ENCODE data around the gene ARHGEF10L.

The ARHGEF10L gene

DNA sequence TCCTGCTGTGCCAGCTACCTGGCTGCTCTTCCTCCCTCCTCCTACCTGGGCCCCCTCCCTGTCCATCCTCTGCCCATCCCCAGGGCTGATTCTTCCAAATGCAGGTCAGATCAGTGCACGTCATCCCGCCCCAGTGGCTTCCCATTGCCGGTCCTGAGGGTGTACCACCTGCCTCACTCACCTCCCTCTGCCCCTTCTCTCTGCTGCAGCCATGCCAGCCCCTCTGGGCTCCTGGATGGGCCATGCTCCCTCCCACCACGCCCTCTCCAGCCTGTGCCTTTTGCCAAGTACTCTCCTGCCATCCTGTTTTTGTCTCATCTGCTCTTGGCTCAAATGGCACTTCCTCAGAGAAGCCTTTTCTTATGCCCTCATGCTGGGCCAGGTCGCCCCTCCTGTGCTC lies 95.8 kb downstream of the ARHGEF10L start:
- DNase-seq (ENCODE audit: low read depth, low spot score) = no peak

DNA sequence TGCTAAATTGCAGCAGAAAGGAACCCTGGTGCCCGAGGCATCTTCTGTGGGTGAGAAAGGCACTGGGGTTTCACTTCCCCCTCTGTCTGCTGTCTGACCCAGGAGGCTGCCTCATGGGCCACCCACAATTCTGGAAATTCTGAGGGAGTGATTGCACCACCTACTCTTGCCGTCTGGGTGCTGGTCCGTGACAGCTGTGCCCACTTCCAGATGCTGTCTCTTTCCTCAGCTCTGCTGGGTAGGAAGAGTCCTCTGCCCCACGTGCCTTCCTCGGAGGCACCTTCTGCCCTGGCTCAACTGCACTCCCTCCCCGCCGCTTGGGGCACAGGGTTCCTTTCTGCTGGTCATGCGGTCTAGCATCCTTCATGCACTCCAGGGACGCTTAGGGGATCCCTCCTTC lies 96.3 kb downstream of the ARHGEF10L start:
- DNase-seq (ENCODE audit: low read depth, low spot score) = no peak

DNA sequence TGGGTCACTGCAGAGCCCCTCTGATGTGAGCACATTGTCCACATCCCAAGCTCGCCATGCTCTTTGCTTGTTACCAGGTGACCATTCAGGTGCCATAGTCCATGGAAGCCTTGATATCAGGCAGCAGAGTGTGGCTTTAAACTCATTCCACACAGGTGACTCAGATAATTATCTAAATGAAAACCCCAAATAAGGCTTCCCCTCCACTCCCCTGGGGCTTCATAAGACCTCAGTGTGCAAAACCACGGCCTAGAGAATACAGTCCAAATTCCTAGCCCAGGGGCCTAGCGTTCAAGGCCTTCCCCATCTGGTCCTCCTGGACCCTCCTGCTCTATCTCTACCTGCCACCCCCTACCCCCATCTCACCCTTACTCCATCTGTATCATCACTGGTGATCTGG lies 97.1 kb downstream of the ARHGEF10L start:
- DNase-seq (ENCODE audit: low read depth, low spot score) = no peak

DNA sequence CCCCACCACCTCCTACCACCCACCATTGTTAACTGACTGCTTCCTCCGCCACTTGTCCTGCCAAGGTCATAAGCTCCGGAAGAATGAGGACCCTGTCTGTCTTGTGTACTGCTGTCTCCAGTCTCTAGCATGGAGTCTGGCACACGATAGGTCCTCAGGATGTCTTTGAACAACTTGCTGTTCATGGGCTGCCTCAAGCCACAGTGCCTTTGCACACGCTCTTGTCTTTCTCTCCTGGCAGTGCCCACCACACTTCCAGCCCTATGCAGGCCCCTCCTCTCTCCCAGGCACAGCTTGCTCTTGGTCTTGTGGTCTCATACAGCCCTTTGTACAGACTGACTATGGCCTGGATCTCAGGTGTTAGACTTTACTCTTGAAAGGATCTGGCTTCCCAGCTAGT lies 97.6 kb downstream of the ARHGEF10L start:
- DNase-seq (ENCODE audit: low read depth, low spot score) = no peak

DNA sequence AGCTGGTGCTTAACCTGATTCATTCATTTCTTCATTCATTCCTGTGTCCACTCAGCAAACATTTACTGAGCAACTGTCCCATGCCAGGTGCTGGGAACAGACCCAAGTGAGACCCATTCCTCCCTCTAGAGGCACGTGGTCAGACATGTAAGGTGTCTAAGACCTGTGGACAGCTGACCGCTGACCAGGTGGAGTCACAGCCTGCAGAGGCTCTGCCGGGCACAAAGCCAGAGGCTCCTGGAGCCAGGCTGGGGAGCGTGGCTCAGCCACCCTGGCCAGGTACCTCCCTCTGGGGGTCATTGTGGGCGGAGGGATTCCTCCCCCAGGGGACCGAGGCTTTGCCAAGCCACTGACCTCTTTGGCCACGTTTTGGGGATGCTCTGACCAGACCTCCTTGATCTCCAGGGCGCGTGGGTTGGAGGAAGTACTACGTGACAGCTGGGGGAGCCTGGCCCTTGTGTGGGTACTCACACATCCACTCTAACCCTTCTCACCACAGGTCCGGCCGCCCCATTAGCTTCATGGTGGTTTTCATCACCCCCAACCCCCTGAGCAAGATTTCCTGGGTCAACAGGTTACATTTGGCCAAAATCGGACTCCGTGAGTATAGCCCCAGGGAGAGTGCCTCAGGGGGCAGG lies 100.3 kb downstream of the ARHGEF10L start:
- DNase-seq (ENCODE audit: low read depth, low spot score) = no peak

DNA sequence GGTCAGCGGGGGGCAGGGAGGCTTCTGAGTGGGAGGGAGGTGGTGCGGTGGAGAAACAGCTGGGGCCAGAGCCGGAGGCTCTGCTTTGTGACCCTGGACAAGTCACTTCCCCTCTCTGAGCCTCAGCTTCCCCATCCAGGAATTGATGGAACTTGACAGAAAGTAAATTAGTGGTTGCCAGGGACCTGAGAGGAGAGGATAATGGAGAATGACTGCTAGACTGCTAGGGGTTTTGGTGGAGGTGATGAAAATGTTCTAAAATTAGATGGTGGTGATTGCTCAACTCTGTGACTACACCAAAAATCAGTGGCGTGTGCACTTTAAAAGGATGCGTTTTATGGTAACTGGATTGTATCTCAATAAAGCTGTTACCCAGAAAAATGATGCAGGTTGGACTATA lies 100.9 kb downstream of the ARHGEF10L start:
- DNase-seq (ENCODE audit: low read depth, low spot score) = no peak

DNA sequence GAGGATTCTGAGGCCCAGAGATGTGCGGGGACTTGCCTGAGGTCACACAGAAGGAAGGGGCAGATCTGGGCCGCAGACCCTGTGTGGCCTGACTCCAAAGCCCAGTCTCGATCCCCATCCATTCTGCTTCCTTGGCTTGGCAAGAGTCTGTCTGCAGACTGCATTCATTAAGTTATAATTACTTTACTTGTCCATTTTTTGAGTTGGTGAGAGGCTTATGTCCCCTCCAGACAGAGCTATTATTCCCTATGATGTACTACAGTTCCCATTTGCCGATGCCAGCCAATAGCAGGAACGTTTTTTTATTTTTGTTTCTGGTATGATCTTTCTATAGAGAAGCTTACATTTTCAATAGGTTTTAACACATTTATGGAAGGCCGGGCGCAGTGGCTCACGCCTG lies 101.5 kb downstream of the ARHGEF10L start:
- DNase-seq (ENCODE audit: low read depth, low spot score) = no peak

DNA sequence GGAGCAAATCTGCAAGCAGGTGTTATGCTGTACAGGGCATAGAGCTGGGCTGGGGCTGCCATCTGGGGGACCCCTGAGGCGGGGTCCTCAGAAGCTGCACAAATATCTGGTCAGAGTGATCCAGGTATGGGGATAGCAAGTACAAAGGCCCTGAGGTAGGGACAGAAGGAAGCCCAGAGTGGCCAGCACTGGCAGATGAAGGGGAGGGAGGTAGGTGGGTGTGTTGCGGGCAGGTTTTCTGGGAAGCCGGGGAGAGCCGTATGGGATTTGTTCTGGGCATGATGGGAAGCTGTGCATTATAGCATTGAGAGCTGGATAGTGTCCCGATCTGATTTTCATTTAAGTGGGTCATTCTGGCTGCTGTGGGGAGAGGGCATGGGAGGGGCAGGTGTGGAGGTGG lies 102.7 kb downstream of the ARHGEF10L start:
- DNase-seq (ENCODE audit: low read depth, low spot score) = no peak

DNA sequence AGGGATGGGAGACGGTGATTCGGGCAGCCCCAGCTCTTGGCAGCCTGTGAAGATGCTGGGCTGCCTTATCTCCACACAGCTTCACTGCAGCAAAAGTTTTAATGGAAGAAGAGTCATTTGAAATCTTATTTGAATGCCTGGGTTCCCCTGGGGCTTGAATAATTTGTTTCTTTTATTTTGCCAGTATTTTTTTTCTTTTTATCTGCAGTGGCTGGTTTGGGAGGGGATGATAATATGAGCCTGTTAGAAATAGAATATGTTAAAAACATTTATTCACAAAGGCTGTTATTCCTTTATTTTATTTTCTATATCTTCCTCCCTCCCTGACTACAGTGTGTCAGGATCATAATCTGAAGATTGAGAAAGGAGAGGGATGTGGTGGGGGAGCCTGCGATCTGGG lies 103.4 kb downstream of the ARHGEF10L start:
- DNase-seq (ENCODE audit: low read depth, low spot score) = no peak

DNA sequence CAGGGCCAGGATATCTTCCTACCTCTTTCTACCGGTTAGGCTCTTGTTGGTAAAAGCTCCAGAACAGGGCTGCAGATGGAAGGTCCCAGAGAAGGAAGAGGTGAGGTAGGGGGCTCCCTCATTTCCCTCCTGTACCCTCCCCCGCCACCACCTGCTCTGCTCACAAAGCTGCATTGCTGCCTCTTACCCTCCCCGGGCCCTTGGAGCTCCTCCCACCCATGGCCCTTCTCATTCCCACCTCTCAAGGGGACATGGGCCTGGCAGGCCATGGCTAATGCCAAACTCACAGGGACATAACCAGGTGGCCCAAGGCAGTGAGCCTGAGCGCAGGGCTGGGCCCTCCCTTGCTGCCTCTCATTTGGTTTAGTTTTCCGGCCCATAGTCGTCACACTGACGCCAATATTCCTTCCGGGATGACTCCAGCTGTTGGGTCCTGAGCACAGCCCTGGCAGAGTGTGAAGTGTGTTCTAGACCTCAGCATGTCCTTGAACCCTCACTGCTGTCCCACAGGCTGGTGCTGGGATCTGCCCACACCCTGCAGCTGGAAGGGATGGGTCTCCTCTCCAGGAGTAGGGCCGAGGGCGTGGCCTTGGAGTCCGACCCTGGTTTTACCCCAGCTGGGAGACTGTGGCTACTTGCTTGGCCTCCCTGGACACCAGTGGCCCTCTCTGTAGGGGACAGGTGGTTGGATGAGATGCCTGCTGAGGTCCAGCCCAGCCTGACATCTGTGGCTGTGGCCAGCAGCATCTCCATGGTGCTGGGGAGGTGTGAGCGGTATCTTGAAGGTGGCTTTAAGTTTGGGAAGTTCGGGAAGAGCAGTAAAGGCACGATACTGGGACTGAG lies 104.6 kb downstream of the ARHGEF10L start:
- DNase-seq (ENCODE audit: low read depth, low spot score) = no peak

DNA sequence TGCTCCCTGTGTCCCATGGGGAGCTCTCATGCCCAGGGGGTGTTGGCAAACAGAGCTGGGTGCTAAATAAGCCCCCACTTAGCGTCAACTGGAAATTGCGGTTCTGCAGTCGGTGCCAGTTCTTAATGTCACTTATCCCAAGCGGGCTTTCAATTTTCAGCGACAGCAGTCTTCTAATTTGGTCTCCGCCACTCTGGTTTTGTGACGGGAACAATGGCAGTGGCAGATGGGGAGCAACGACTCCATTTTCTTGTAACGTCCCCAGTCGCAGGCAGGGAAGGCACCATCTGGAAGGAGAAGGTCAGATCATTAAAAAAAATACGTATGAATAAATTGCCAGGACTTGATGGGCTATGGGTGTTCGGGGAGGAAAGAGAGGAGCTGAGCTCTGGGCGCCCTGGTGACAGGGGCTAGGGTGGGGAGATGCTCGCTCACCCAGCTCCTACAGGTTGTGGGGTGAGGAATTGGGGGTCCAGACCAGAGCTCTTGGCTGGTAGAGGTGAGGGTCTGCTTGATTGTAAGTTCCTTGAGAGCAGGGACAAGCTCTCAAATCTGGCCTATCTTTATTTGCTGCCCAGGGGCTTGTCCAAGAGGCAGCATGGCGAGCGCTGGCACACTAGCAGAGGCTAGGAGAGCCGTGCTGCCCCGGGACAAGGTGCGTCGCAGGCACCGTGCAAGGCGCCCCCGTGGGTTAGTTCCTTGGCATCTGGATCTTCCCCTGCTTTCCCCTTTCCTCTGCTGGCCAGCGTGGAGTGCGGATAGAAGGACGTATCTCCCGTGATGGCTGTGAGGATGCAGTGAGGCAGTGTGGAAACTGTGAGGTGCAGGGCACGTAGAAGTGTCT lies 105.8 kb downstream of the ARHGEF10L start:
- DNase-seq (ENCODE audit: low read depth, low spot score) = no peak

DNA sequence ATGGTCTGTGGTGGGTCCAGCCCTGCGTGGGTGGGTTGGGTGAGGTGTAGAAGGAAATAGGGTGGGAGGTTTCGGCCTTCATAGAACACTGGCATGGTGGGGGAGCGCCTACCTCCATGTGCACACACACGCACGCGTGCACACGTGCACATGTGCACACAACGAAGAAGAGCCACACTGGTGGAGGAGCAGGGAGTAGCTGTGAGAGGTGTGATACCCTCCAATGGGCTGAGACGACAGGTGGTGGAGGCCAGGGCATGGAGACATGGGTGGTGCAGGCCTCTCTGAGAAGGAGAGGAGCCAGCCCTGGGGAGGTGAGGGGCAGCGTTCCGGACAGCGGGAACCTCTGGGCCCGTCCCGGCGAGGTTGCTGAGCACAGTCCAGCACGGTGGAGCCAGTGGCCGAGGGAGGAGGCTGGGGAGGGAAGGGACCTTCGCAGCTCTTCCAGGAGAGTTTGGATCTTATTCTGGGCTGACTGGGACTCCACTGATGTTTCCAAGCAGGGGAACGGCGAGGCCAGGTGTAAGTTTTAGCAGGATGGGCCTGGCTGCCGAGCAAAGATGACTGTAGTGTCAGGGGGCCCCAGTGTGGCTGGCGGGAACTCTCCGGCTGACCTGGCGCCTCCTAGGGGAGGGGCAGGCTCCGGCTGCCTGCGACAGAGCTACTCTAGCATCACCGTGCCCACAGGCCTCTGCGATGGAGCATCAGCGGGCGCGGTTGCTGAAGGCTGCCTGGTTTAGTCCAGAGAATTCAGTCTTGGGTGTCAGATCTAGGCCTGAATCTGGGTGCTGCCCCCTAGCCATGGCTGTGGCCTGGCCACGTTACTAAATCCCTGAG lies 107.2 kb downstream of the ARHGEF10L start:
- no peak for DNase-seq (ENCODE audit: low read depth, low spot score)

DNA sequence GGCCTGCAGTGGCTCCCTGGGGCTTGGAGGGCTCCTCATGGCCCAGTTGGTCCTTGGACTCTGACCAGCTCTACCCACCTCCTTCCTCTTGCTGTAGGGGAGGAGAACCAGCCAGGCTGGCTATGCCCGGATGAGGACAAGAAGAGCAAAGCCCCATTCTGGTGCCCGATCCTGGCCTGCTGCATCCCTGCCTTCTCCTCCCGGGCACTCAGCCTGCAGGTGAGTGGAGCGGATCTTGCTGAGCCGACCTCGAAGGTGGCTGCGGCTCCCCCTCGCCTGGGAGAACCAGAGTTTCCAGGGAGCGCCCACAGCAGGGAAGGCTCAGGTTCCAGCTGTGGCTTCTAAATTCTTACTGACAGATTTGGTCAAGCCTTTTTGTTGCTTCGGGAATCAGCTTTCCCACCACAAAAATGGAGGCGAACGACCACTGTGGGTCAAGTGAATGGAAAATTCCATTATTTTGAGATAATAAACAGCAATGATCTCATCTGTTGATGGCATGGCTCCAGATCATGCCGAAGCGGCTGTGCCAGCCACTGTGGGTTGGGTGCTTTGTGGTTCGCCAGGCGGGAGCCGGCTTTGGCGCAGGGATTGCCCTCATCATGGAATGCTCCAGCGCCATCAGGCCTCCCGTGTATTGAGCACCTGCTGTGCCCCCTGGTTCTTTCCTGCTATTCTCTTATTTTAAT lies 109.1 kb downstream of the ARHGEF10L start:
- DNase-seq (ENCODE audit: low read depth, low spot score) = no peak

DNA sequence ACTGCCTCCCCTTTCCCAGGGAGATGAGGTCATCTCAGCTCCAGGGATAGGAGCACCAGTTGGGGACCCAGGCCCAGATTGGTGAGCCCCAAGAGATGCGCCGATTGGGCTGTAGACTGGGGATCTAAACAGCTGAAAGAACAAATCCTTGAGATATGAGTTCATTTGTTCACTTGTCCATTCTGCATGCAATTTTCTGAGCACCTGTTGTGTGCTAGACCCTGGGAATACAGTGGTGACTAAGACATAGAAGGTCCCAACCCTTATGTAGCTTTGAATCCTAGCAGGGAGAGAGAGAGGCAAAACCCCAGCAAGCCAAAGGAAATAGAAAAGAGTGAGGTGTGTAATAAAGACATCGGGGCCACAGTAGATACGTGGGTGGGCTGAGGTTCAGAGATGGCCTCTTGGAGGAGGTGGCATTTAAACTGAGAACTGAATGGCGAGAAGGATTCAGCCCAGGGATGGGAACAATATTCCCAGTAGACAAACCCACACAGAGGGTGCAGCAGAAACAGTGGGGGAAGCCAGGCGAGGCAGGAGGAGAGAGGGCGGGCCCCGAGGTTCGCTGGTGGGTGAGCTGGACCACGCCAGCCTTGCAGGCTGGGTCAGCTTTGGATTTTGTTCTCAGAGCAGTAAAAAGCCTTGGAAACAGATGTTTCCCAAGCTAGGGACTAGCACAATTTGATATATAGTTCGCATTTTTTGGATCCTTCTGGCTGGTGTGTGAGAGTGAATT lies 110.0 kb downstream of the ARHGEF10L start:
- no peak for DNase-seq (ENCODE audit: low read depth, low spot score)

DNA sequence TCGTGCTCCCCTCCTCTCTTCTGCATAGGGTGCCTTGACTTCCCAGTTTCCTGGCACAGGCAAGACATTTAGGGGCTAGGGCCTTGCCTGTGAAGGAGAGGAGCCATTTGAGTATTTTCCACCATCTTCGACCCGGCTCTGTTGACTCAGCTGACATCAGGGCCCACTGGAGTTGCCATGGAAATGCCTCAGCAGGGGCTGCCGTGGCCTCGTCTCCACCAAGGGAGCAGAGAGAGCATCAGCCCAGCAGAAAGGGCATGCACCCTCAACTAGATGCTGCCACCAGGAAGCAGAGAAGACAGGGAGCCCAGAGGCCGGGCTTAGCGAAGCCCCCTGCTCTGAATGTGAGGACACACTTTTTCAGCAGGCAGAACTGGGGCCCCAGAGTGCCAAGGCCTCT lies 113.8 kb downstream of the ARHGEF10L start:
- no peak for DNase-seq (ENCODE audit: low read depth, low spot score)

DNA sequence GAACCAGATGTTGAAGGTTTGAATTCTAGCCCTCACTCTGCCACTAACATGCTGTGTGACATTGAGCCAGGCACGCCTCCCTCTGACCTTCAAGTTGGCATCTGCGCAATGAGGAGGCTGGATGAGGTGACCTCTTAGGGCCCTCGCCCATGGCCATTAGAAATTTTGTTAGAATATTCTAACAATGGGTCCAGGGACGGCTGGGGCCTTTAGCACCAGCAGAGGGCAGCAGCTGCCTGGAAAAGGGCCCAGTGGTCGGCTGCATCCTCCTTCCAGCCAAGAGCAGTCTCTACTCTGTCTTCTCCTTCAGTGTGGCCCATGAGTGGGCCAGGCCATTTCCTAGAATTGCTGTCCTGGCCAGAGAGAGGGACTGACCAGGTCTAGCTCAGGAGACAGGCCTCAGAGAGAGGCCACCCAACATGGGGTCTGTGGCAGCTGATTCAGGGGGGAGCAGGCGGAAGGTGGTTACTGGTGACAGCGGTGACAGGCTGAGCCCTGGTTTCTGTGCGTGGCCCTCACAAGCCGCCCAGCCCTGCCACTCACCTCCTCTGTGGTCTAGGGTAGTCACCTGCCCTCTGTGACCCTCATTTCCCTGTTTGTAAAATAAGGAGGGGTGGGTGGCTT lies 114.3 kb downstream of the ARHGEF10L start:
- no peak for DNase-seq (ENCODE audit: low read depth, low spot score)

DNA sequence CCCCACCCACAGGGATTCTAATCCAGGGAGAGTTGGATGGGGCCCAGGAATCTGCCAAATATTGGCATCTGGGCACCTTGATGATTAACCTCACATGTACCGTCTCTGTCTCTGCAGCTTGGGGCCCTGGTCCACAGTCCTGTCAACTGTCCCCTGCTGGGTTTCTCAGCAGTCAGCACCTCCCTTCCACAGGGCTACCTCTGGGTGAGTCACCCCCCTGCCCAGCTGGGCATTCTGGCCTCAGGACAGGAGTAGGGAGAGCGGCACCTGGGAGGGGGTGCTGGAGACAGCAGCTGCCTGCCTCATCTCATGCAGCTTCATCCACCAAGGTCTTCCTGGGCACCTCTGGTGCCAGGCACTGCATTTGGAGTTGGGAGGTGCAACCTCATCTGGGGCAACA lies 115.0 kb downstream of the ARHGEF10L start:
- no peak for DNase-seq (ENCODE audit: low read depth, low spot score)

DNA sequence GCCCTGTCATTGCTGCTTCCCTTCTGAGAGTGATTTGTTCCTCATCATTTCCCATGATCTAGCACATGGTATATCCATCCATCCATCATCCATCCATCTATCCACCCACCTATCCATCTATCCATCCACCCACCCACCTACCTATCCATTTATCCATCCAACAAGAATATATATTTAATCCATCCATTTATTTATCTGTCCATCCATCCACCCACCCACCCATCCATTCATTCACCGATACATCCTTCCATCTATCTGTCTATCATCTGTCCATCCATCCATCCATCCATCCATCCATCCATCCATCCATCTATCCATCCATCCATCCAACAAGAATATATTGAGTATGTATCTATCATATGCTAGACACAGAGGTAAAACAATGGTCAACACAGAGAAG lies 115.7 kb downstream of the ARHGEF10L start:
- no peak for DNase-seq (ENCODE audit: low read depth, low spot score)

DNA sequence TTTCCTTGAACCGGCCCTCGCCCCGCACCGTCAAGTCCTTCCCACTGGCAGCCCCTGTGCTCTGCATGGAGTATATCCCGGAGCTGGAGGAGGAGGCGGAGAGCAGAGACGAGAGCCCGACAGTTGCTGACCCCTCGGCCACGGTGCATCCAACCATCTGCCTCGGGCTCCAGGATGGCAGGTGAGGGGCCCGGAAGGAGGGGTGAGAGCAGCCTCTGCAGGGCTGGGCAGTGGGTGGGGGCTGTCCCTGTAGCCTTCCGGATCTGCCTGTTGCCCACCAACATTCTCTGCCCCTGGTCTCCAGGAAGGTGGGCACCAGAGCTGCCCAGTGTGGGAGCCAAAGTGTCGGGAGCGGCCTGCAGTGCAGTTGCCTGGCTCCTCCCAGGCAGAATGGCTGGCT lies 116.4 kb downstream of the ARHGEF10L start:
- no peak for DNase-seq (ENCODE audit: low read depth, low spot score)

DNA sequence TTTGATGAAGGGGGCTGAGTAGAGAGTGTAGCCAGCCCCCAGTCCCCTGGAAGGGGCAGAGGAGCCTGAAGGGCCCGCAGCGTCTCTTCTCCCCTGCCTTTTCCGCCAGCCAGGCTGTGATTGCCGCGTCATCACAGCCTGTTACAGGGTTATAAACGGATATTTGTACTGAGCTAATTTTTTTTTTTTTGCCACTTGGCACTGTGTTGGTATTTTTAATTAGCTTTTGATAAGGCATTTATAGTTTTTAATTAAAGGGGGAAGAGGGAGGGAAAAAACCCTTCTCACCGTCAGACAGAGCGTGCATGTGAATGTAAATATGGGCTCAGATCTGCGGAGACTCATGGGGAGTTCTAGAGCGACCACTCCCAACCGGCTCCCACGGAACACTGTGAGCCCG lies 117.9 kb downstream of the ARHGEF10L start:
- no peak for DNase-seq (ENCODE audit: low read depth, low spot score)
